ENCODE measurements around the gene CLCN6.

DNA sequence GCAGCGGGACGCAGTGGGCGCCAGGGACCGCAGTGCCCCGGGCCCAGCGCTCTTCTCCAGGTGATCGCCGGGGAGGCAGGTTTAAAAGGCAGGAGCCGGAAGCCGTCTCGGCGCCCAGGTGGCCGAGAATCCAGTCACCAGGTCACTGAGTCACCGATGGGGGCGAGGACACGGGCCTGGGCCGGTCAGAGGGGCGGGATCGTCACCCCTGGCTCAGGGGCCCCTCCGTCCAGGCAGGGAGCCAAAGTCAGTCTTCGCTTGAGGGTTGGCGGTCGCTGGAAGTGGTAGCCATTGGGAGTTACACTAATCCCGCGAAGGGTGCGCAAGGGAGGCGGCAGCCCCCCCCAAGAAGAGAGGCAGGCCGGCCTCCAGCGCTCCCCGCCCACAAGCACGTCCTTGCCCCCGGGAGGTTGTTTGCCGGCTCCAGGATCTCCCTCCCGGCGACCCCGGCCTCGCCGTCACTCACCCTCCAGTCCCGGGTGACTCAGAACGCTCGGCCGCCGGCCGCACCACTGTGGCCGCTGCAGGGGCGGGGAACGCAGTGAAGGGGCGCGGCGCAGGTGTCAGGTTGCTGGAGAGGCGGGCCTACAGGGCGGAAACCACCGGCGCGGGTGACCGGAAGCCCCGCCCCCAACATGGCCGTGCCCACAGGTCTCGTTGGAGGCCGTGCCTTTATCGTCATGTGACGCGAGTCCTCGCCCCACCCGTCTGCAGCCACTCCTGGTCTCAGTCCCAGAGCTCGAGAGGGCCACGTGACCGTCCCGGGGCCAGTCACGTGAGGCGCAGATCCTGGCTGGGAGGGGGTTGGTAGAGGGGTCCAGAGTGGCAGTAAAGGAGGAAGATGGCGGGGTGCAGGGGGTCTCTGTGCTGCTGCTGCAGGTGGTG, at the start of gene CLCN6, which contains the start of gene MTHFR:
- TF ChIP-seq, protein P1, sequence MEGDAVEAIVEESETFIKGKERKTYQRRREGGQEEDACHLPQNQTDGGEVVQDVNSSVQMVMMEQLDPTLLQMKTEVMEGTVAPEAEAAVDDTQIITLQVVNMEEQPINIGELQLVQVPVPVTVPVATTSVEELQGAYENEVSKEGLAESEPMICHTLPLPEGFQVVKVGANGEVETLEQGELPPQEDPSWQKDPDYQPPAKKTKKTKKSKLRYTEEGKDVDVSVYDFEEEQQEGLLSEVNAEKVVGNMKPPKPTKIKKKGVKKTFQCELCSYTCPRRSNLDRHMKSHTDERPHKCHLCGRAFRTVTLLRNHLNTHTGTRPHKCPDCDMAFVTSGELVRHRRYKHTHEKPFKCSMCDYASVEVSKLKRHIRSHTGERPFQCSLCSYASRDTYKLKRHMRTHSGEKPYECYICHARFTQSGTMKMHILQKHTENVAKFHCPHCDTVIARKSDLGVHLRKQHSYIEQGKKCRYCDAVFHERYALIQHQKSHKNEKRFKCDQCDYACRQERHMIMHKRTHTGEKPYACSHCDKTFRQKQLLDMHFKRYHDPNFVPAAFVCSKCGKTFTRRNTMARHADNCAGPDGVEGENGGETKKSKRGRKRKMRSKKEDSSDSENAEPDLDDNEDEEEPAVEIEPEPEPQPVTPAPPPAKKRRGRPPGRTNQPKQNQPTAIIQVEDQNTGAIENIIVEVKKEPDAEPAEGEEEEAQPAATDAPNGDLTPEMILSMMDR (IDR thresholded peaks at IDR 0.05): peak in 2 of 4 experiments; percentile 17 to 20
- TF ChIP-seq POLR2A (IDR thresholded peaks at IDR 0.05): peak; percentile 98 to 99

All from uterus (tissue), 2 donors.